ENCODE results near the gene GRK5. TPM values are rescaled to one million over a fixed set of nuclear protein-coding genes. Genes with fewer than 3 reads are reported as not detected.
"Not testable (repeated sequence)": the region's sequence is repeated elsewhere in the genome, so short reads cannot be mapped to it uniquely, and the experiment has no call there.

Gene GRK5
- total RNA-seq, 1 experiment from 2014 or later = 2.9 TPM

DNA sequence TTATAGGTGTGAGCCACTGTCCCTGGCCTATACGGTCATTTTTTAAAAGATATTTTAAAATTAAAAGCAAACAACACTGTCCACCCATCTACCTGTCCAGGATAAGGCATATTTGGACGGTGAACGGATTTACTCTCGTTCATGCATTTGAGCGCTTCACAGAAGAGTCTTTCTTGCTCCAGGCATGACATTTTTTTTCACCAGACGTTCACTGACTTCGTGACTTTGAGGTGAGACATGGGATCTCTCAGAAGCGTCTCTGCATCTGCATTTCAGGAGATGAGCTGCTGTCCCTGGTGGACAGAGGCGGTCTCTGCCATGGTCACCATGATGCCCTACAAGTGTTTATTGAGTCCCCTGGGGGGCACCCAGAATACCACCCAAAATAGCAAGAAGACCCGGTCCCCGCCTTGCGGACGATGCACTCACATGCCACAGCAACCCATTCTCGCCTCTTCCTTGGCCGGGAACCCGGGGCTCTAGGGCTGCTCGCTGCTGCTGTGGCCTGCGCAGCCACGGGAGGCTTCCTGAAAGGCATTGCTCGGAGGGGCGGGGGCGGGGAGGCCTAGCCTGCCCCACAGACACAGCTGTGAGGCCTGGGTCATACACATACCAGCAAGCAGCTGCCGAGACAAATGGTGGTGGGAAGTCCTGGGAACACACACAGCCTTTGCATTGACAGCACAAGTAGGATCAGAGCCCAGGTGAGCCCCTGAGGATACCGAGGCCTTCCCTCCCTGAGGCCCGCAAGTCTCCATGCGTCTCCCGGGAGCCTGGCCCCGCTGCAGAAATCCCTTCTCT is 250.8 kb downstream of the GRK5 start:
- no peak for DNase-seq (ENCODE audit: low read depth)

DNA sequence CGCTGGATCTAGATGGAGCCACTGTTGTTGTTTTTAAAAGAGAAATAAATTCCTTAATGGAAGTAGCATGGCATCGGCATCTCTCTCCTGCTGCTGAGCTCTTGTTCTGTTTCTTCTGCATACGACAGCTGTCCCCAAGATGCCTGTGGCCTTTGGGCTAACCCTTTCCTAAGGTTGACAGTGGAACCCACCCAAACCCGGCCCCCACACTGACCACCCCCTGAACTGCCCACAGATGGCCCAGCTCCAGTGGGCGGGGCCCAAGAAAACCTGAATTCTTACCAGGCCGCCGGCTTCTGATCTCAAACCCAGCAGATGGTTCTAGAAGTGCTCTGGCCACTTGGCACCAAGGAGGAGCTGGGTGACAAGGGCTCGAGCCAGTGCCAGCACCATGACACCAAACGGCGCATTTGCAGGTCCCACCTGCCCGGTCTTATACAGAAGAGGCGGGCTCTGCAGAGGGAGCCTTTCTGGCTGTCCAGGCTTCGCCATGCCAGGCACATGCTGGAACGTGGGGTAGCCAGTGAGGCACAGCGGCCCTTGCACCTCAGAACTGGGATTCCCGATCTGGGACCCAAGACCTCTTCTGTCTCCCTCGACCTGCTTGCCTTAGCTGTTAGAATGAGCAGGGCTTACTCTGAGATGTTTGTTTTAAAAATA is 252.4 kb downstream of the GRK5 start:
- DNase-seq (ENCODE audit: low read depth) = no peak

DNA sequence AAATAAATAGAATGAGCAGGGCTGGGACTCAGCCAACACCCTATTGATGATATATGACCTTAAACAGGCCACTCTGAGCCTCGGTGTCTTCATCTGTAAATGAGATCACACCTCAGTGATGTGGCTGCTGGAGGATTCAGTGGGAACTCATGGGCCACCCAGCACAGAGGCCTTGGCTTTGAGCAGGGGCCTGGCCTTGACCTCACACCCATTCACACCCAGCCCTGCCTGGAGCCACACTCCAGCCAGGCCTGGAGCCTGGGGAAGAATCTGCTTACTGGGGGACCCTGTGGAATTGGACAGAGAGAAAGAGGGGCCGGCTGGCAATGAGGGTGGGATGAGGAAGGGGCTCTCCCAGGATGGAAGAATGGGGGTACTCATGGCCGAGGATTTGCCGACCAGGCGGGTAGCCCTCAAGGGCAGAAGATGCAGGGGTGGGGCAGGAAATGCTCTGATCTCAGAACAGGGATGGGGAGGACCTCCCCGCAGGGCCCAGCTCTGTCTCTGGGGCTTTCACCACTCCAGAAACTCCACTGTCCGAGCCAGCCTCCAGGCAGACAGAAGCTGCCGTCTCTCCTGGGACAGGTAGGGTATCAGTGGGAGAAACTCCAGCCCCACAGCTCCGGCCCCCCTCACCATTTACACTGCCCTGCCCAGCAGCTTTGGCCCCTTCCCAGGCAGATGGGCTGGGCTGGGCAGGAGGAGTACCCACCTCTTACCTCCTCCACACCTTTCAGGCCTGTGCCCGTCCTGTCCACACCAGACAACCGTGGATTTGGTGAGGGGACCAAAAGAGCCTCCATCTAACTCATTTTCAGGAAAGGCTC is 253.2 kb downstream of the GRK5 start:
- no peak for DNase-seq (ENCODE audit: low read depth)

DNA sequence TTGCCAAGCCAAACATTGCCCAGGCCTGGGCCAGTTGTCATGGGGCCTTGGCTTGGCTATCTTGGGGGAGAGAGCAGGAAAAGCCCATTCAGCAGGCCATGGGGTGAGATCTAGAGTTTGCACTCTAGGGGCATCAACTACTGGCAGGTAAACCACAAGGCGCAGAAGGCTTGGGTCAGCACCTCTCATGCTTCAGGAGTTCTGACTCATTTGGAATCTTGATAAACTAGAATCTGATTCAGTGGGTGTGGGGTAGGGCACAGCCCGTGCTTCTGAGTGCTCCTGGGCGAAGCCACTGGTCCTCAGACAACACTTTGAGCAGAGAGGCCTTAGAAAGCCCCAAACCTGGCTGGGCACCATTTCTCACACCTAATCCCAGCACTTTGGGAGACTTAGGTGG is 254.0 kb downstream of the GRK5 start:
- no peak for DNase-seq (ENCODE audit: low read depth)

DNA sequence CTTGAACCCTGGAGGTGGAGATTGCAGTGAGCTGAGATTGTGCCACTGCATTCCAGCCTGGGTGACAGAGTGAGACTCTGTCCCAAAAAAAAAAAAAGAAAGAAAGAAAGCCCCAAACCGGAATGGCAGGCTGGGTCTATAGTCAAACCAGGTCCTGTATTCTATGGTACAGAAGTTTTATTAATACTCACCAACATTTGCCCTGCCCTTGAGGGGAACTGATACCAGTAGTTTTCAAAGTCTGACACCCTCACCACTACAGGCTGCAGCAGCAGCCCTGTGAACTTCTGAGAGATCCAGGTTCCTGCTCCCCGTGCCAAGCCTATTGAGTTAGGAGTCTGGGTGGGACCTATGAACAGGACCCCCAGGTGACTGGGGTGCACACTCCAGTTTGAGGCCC is 254.6 kb downstream of the GRK5 start:
- DNase-seq (ENCODE audit: low read depth) = no peak

DNA sequence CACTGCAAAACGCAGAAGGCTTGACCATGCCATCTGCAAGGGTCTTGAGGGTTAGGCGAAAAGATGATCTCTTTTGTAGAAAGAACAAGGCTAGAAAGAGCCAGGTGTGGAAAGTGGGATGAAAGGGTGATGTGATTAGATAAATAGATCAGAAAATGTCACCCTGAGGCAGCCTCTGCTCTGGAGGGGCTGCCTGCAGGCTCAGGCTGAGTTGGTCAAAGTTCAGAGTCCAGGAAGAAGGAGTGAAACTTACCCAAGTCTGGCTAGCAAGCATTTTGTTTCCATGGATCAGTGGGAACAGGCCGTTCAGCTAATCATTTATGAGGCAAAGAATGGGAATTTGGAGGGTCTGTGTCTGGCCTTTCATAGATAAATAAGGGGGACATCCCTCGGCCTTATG is 255.4 kb downstream of the GRK5 start:
- no peak for DNase-seq (ENCODE audit: low read depth)

DNA sequence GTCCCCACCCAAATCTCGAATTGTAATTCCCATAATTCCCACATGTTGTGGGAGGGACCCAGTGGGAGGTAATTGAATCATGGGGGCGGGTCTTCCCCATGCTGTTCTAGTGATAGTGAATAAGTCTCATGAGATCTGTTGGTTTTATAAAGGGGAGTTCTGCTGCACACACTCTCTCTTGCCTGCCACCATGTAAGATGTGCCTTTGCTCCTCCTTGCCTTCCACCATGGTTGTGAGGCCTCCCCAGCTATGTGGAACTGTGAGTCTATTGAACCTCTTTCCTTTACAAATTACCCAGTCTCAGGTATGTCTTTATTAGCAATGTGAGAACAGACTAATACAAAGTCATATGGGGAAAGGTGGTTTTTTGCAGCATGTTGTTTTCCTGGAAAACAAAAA is 255.8 kb downstream of the GRK5 start:
- not testable (repeated sequence) for DNase-seq (ENCODE audit: low read depth)

DNA sequence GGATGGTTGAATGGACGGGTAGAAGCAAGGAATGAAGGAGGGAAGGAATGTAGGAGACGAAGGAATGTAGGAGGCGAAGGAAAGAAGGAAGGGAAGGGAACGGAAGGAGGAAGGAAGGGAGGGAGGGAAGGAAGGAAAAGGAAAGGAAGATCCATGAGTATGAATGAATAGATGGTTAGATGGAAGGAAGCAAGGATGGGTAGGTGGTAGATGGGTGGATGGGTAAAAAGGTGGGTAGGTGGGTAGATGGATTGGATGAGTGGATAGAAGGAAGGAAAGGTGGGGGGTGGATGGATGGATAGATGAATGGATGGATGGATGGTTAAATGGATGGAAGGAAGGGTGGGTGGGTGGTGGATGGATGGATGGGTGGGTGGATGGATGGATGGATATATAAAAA is 257.7 kb downstream of the GRK5 start:
- no peak for DNase-seq (ENCODE audit: low read depth)

DNA sequence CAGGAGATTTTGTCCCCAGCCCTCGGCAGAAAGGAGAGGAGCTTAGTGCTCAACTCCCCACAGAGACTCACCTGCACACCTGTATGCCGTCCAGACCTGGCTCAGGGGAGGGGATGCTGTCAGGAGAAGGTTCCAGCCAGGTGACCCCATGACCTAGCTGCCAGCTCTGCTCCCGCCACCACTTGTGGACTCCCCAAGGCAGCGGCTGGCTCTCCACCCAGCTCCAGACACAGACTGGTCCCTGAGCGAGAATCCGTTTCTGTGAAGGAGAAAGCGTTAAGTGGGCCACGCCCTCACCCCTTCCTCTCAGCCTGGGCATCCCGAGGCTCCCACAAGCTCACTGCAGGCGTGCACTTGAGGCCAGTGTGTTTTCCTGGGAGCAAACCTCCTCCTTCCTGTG is 258.7 kb downstream of the GRK5 start:
- DNase-seq (ENCODE audit: low read depth) = no peak

DNA sequence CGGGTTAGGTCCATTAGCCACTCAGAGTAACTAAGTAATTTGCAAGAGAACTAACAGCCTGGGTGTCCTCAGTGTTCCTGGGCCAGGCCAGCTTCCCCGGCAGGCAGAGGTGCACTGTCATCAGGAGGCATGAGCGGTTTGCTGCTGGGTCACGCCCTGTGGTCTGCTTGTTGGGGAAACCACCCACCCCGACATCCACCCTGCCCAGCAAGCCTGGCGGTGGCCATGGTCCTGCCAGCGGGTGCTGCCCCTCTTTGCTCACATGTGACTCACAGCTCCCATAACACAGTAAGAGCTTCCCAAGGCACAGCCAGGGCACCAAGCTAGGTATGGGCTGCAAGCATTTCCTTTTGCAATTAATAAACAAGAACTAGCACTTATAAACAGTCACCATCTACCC is 259.3 kb downstream of the GRK5 start:
- peak; percentile 39 for DNase-seq (ENCODE audit: low read depth)

DNA sequence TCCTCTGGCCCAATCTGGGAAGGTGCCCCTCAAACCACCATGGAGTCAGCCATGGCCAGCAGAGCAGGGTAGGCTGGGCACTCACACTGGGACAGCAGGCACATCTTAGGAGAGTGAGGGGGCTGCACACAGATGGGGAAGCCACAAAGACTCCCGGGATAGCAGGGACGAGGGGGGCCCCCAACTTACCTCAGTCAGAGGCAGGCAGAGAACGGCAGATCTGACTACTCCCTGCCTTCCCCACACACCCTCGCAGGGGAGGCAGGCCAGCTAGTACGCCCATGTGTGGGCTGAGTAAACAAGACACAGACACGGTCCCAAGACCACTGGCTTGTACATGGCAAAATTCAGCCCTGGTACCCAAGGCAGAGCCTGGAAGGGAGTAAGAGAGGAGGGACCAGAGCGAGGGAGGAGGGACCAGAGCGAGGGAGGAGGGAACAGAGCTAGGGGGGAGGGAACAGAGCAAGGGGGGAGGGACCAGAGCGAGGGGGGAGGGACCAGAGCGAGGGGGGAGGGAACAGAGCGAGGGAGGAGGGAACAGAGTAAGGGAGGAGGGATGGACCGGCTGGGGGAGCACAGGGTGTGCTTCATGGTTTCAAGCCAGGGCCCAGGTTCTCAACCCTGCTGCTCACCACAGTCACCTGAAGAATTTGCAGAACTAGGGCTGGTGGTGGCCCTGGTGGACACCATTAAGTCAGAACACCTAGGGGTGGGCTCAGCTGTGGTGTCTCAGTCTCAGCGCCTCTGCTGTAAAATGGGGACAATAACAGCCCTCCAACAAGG is 261.4 kb downstream of the GRK5 start:
- no peak for DNase-seq (ENCODE audit: low read depth)

DNA sequence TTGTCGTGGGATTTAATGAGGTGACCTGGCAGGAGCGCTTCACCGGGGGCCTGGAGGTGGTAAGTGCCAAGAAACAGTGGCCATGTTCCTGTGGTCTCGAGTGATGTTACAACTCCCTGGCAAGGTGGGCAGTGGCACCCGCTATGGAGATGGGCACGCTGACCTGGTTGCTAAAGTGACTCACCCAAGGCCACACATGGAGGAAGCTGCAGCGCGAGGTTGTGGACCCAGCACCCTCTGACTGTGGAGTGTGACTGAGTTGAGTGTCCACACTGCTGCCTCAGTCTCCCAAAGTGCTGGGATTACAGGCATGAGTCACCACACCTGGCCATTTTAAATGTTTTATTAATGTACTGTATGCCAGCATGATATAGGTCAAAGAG is 261.9 kb downstream of the GRK5 start:
- DNase-seq (ENCODE audit: low read depth) = no peak

DNA sequence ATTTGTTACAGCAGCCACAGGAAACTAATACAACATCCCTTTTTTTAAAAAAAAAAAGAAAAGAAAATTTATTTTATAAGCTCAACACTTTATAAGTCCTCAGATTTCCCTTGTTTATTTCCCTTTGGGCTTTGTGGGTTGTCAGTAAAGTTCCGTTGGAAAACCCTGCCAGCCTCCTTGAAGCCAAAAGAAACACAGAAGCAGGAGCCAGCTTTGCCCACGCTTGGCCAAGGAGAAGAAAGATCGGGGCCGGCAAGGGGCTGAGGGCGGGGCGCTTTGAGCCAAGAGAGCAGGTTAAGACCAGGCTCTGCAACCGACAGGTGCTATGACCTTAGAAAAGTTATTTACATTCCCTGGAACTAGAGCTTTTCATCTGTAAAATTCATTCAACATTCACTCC is 262.5 kb downstream of the GRK5 start:
- no peak for DNase-seq (ENCODE audit: low read depth)

DNA sequence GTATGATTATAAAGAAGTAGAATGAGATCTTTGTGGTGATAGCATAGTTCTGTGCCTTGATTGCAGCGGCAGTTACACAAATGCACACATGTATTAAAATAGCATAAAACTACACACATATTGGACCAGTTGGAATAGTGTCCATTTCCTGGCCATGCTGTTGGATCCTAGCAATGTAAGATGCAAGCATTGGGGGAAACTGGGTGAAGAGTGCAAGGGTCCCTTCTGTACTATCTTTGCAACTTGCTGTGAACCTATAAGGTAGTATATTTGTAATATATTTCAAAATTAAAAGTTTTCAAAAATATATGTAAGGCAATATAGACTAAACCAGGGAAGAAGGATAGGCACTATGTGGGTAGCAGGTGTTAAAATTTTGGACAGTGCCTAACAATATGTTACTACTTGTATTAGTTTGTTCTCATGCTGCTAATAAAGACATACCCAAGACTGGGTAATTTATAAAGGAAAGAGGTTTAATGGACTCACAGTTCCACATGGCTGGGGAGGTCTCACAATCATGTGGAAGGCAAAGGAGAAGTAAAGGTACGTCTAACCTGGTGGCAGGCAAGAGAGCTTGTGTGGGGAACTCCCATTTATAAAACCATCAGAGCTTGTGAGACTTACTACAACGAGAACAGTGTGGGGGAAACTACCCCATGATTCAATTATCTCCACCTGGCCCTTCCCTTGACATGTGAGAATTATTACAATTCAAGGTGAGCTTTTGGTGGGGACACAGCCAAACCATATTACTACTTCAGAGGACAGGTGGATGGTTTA is 263.7 kb downstream of the GRK5 start:
- DNase-seq (ENCODE audit: low read depth) = no peak

DNA sequence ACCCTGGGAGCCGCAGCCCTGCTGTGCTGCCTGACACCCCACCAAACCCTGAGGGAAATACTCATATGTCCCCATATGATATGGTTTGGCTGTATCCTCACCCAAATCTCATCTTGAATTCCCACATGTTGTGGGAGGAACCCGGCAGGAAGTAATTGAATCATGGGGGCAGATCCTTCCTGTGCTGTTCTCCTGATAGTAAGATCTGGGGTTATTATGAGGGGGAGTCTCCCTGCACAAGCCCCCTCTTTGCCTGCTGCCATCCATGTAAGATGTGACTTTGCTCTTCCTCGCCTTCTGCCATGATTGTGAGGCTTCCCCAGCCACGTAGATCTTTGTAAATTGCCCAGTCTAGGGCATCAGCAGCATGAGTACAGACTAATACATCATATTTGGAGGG is 266.4 kb downstream of the GRK5 start:
- DNase-seq (ENCODE audit: low read depth) = no peak

DNA sequence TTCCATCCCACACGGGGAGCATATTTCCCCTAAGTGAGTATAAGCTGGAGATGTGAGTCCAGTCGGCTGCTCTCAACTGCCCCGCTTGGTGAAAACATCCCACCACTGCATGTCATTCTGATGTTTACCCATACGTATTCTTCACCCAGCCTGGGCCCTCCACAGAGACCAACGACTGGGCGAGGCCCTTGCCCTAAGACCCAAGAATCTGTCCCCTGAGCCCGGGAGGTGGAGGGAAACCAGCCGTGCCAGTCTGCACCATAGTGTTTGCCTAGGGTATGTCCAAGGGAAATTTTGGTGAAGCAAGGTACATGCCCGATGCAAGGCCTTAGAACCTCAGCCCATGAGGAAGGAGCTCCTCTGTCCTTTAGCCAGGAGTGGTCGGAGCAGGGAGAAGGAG is 267.2 kb downstream of the GRK5 start:
- DNase-seq (ENCODE audit: low read depth) = no peak

DNA sequence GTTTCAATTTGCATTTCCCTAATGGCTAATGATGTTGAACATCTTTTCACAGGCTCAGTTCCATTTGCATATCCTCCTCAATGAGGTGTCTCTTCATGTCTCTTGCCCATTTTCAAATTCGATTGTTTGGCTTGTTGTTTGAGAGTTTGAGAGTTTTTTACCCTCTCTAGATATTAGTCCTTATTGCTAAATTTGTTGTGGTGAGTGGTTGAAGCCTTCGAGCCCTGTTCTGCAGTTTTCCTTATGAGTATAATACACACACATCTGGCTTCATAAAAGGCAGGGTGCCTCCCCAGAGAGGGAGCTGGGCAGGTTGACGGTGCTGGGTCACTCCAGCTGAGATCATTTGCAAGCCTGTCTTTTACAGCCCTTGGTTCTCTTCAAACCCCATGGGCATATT is 270.1 kb downstream of the GRK5 start:
- DNase-seq (ENCODE audit: low read depth) = no peak

DNA sequence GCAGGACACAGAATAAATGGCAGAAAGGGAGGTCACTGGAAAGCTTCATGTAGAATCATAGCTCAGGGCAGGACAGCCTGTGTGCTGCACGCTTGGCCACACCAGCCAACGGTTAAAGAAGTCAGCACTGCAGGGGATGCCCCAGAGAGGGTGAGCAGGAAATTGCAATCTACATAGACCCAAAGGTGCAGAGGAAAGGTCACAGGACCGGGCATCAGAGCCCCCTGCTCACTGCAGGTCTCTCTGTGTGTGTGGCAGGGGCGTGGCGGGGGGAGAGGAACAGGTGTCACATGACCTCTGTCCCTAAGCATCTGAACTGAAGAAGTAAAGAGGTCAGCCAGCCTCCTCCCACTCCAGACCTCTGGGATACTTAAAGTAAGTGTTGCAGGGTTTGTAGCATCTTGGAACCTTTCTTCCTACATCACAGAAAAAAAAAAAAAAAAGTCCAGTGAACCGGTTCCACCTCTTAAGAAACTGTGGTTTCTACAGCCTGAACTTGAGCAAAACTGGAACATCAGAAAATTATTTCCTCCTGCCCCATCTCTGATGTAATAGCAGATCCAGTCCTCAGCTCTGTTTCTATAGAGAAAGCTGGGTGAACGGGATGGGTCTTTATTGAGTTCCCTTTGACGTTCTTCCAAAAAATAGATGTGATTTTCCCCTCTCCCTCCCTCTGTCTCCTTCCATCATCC is 270.9 kb downstream of the GRK5 start:
- DNase-seq (ENCODE audit: low read depth) = no peak

DNA sequence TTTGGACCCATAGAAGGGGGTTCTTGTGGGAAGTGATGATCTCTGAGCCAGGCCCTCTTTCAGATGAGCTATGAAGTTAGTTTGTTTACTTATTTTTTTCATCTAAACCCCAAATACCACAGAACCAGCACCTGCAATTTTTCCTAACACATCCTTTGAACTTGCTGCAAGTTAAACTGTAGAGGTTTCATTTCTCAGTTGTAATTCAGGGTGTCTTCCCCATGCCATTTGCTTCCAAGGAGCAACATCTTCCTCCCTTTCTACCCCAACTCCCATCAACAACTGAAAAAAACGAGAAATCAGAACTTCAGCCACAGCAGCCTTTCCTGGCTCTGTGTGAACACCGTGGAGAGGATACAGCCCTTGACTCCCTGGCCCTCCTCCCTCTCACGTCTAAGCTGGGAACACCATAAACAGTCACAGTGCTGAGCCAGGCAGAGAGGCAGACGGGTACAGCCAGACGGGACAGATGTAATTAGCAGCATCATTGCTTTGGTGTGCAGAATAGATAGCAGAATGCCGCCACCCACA is 271.5 kb downstream of the GRK5 start:
- no peak for DNase-seq (ENCODE audit: low read depth)

DNA sequence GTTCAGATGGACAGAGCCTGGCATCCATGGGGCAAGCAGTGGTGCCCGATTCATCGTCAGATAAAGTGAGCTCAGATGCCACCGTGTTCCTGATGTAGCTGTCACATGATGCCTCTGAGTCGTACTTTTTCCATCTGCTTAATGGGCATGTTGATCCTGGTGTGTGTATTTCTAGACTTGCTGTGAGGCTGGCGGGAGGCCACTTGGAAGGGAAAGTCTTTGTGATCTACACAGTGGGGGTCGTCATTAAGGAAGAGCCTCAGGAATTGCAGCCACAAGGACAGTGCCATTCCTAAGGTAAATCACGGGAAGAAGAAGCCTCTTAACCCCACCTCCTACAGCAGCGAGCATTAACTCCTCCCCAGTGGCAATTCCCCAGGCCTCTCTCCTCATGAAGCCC is 272.2 kb downstream of the GRK5 start:
- DNase-seq (ENCODE audit: low read depth) = no peak

Measured in RPMI7951 (cell line).